IPS DF 19.7 (cell line): ENCODE data around the gene SLC16A2.

Source experiments
- DNase-seq: peaks from one replicate; pipeline ENCODE4 v3.0.0-alpha.2; 2013; ENCODE audit warnings: low read depth, low spot score

SLC16A2 gene

GRCh38 chrX:74421036-74421739 lies at the start of gene SLC16A2:
Gene SLC16A2 (plus strand): TSS chrX:74421493. CDS start chrX:74421638, 145 bp downstream.
- DNase-seq, result no peak

DNA sequence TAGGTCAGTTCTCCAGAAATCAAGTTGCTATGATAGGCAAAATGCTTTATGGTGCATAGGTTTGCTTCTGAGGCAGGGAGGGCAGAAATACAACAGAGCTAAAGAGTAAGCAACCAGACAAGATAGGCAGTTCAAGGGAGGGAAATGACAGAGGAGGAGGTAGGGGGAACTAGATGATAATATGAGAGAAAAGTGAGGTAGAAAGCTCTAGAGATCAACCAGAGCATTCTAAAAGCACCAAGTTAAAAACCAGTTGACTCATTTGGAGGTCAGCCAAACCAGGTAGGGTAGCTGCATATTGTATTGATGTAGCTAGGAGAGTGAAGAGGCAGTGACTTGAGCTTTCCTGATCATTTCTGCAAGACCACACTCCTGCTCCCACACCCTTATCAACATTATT lies 49.0 kb upstream of the SLC16A2 start:
- DNase-seq, result no peak

GRCh38 chrX:74377282-74377681 lies 44.0 kb upstream of the SLC16A2 start:
- DNase-seq, result no peak

DNA sequence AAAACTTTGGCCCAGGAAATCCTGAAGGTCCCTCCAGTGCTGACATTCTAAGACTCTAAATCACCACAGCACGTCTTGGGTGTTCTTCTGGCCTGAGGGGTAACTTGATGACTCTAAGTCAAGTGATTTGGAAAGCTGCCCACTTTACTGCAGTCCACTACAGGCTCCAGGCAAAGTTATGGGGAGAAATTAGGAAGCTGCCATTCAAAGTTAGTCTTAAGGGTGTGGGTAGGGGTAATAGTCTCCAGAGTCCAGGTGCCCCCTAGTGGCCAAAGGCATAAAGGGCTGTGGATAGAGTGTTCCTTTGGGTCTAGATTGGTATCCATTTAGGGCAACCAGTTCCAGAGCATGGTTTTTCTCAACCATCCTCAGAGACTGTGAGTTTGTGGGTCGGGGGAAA lies 38.7 kb upstream of the SLC16A2 start:
- DNase-seq, result peak; percentile 9

- DNase-seq, result peak; percentile 17
Observed at GRCh38 chrX:74383611-74384010, 37.7 kb upstream of the SLC16A2 start.

GRCh38 chrX:74389016-74389722 lies 32.1 kb upstream of the SLC16A2 start:
- DNase-seq, result no peak

DNA sequence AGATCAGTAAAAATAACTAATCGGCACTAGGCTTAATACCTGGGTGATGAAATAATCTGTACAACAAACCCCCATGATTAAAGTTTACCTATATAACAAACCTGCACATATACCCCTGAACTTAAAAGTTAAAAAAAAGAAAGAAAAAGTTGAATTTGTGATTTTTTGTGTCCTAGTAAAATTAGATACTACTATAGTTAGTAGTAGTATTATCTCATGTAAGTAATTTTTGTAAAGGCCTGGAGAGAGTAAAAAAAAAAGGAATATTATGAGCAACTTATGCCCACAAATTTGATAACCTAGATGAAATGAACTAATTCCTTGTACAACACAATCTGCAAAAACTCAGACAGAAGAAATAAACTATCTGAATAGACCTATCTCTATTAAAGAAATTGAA lies 25.7 kb upstream of the SLC16A2 start:
- DNase-seq, result no peak

DNA sequence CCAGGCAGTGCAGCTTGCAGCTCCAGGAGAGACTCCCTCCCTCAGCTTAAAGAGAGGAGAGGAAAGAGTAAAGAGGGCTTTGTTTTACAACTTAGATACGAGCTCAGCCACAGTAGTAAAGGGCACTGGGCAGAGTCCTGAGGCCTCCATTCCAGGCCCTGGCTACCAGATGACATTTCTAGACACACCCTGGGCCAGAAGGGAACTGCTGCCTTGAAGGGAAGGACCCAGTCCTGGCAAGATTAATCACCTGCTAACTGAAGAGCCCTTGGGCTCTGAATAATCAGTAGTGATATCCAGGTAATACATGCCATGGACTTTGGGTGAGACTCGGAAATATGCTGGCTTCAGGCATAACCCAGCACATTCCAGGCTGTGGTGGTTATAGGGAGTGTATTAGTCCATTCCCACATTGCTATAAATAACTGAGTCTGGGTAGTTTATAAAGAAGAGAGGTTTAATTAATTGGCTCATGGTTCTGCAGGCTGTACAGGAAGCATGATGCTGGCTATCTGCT lies 15.3 kb upstream of the SLC16A2 start:
- DNase-seq, result no peak

- no peak for DNase-seq
Observed at GRCh38 chrX:74408304-74408703, 13.0 kb upstream of the SLC16A2 start.

- DNase-seq, result no peak
Observed at GRCh38 chrX:74419864-74420195, 1.5 kb upstream of the SLC16A2 start.

- no peak for DNase-seq
Observed at GRCh38 chrX:74420196-74421035, 877 bp upstream of the SLC16A2 start.

- DNase-seq, result no peak
Observed at GRCh38 chrX:74421740-74422352, 553 bp downstream of the SLC16A2 start.

DNA sequence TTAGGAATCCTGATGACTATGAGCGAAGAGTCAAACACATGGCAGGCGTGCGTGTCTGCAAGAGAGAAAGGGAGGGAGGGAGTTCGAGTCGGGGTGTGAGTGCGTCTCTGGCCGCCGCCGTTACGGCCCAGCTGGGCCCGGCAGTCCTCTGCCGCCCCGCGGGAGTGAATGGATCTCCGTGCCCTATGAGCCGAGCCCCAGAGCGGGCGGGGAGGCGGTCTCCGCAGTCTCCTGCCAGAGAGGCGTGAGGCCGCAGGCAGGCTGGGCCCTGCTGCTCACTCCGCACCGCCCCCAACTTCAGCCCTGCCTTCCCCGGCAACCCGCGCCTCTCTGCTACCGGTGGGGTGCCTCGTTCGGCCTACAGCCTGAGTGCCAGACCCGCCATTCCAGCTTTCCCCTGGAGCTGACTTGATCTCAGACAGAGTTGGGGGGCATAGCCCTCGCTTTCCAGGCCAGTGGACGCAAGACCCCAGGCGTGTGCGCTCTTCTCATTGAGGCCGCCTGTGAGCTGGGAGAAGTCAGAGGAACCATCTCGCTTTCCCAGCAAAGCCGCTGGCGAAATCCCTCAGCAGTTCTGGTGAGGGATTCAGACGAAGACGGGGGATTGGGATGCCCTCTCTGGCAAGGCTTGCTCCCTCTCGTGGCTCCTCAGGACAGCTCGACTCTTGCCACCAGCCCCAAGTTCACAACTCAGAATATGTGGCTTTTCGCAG lies 1.4 kb downstream of the SLC16A2 start:
- DNase-seq, result no peak

- DNase-seq, result no peak
Observed at GRCh38 chrX:74423289-74423998, 2.2 kb downstream of the SLC16A2 start.

DNA sequence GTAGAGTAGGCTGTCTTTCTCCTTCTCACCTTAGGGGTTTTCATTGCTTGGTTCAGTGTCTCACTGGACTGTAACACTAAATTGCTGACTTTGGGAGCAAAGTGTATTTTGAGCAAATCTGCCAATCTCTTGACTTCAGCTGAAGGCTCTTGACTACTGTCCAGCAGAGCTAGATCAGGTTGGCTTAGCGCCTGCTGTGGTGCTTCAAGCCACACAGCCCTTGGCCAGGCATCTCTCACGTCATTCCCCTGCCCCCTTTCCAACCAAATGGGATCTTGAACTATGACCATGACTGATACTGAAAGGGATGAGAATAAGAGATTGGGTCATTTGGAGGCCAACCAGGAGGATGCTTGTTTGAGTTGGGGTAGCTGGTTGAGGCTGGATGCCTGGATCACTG lies 4.8 kb downstream of the SLC16A2 start:
- no peak for DNase-seq

DNA sequence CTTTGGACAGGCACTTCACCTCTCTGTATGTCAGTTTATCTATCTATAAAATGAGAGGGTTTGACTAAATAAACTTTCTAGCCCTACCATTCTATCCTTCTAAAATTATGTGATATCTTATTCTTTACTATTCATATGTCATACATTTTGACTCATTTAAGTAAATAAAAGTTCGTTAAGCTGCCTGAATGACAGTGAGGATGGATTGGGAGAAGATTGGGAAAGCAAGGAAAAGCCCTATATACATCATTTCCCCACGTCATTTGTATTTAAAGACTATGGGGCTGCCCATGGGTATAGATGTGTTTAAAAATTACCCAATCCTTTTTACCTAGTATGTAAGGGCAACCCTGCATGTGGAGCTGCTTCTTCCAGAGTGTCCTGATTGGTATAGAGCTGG lies 5.3 kb downstream of the SLC16A2 start:
- no peak for DNase-seq

GRCh38 chrX:74431797-74432196 lies 10.5 kb downstream of the SLC16A2 start:
- DNase-seq, result no peak

DNA sequence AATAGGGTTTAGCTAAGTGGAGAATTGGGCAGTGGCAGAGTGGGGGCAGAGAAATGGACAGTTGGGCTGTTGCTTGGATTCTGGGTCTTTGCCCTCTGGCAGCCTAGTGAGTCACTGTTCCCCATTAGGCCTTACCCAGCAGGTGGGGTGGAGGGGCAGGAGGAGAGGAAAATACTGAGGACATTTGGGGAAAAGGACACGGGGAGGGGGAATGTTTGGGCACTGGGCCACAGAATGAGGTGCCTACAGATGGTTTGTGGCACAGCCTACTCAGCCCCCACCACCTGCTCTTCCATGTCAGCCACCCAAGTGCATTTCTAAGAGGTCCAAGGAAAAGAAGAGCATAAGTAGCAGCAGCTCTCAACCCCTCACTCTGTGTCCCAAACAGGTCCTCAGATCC lies 13.0 kb downstream of the SLC16A2 start:
- DNase-seq, result no peak

DNA sequence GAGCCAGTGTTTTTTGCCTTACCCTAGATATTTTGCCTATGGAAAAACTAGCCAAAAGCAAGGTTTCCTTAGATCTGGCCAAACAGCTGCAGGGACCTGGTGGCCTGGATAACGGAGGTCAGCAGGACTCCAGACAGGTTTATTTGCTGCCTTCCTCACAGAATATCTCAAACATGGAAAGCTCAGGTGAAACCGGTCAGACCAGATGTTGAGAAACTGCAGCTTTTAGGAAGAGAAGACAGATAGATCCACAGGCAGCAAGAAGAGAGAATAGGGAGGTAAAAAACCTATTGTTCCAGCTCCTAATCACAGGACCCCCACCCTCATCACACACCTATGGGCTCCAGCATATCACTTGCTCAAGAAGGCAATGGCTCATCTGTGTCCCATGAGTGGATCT lies 16.2 kb downstream of the SLC16A2 start:
- DNase-seq, result no peak

- DNase-seq, result no peak
Observed at GRCh38 chrX:74438764-74439163, 17.5 kb downstream of the SLC16A2 start.

DNA sequence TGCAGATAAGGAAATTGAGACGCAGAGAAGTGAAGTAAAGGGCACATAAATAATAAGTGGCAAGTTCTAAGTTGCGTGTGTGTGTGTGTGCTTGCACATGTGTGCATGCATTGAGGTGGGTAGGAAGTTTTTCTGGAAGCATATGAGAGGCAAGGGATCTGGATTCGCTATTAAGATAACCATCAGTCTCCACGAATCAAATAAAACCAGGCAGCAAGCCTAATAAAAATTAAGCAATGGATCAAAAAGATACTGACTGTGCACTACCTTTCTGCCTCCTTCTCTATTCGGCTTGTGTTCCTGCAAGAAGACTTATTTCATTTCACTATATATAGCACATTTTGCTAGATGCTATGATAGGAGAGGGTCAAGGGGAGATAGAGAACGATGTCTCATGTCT lies 23.8 kb downstream of the SLC16A2 start:
- DNase-seq, result no peak
